LNCAP (cell line): ENCODE results near the gene FAM118A.

ENCODE experiments used
- TF ChIP-seq, protein P1 (sequence below): fragments of 450-650 bp; IDR thresholded peaks from 2 replicates; pipeline ENCODE4 v1.5.1; 2017; ENCODE audit warnings: mild to moderate bottlenecking

Gene FAM118A

DNA sequence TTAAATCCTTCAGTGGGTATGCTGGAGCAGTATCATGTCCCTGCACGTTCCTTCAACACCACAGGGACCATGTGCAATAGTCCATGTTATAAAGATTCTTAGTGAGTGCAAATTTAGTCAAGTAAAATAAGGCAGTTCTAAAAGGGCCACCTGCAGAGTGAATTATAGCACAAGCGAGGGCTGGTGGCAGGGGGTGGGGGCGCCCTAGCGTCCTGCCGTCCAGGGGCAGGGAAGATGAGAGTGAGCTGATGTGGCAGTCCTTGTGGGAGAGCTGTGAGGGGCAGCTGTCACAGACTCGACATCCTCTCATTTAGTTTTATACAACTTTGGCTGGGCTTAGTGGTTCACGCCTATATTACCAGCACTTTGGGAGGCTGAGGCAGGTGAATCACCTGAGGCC is 29.1 kb downstream of the FAM118A start:
- TF ChIP-seq, protein P1, sequence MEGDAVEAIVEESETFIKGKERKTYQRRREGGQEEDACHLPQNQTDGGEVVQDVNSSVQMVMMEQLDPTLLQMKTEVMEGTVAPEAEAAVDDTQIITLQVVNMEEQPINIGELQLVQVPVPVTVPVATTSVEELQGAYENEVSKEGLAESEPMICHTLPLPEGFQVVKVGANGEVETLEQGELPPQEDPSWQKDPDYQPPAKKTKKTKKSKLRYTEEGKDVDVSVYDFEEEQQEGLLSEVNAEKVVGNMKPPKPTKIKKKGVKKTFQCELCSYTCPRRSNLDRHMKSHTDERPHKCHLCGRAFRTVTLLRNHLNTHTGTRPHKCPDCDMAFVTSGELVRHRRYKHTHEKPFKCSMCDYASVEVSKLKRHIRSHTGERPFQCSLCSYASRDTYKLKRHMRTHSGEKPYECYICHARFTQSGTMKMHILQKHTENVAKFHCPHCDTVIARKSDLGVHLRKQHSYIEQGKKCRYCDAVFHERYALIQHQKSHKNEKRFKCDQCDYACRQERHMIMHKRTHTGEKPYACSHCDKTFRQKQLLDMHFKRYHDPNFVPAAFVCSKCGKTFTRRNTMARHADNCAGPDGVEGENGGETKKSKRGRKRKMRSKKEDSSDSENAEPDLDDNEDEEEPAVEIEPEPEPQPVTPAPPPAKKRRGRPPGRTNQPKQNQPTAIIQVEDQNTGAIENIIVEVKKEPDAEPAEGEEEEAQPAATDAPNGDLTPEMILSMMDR: no peak

DNA sequence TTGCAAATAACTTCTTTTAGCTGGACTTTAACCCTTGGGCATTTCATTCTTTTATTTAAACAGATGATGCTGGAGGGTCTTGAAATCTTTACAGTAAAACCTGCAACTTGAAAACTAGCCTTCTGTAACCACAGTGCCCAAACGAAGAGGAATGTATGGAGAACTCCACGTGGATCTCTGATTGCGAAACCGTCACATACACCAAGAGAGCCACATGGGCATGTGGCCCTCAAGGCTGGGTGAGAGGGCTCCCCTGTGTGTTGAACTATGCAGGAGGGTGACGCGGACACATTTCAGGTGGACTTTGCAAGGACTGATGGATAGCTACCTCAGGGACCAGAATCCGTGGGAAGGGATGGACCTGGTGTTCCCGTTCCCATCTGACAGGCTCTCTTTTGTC is 30.6 kb downstream of the FAM118A start:
- TF ChIP-seq, protein P1: no peak

DNA sequence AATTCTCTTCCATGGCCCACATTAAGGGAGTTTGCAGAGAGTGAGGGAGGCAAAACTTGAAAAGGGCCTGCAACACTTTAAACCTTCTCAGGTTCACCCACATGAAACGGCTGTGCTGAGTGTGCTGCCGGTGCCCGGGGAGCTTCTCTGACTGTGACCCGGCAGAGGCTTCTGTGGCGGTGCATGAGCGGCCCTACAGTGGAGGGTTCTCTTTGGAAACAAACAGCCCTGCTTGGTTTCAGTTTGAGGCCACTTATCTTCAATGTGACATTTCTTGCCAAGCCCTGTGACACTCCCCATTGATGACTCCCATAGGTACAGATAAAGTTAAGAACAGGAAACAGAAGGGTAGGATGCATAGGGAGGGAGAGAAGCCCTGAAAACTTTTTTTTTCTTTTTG is 31.8 kb downstream of the FAM118A start:
- TF ChIP-seq, protein P1: no peak

DNA sequence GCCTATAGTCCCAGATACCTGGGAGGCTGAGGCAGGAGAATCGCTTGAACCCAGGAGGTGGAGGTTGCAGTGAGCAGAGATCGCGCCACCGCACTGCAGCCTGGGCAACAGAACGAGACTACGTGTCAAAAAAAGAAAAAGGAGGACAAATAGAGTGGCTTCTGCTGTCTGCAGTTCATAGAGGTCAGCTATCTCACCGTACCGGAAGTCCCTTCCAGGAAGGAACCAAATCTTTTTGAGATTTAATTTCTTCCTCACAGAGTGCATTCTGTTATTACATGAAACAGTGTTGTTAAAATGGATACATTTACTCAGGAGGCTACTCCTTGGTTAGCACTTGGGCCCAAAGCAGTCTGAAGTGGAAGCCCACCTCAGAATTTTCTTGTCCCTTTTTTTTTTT is 33.4 kb downstream of the FAM118A start:
- TF ChIP-seq, protein P1: no peak

DNA sequence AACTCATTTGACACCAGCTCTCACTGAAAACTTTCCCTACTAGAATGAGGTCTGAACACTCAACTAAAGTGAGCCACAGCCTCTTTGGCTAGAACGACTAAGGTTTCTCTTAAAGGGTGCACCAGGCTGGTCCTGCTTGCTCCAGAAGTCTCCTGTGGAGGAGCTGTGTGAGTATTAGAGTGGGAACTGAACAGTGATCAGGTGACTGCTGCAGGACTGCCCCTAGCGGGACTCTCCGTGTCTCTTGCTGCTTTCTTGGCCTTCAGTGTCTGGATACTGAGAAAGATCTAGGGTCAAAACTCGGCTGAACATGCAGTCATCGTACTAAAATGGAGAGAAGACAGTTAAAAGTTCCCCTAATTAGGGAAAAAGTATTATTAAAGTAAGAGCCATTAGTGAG is 34.6 kb downstream of the FAM118A start:
- TF ChIP-seq, protein P1: no peak

DNA sequence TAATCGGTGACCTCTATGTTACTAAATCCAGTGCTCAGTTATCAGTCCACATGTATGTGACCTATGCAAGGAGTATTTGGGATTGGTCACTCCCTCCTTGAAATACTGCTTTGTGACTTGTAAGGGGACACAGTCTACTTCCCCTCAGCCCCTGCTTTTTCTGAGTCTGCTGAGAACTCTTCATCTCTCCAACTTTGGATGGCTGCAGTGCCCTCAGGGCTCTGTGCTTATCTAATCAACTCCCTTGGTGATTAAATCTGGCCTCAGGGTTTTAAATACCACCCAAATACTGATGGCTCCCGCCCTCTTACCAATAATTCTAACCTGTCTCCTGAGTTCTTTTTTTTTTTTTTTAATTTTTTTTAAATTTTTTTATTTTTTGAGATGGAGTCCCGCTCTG is 40.2 kb downstream of the FAM118A start:
- TF ChIP-seq, protein P1: no peak

DNA sequence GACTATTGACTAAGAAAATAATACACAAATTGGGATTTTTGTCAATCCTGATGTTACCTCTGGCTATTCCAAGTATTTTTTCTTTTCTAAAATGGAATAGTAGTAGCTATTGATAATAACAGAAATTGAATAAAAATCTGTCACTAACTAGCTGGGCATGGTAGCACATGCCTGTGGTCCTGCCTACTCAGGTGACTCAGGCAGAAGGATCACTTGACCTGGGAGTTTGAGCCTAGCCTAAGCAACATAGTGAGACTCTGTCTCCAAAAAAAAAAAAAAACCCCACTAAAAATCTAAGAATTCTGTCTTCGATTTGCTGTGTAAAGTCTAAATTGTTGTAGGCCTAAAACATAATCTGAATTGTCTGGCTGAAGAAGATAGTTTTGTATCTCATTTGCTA is 42.2 kb downstream of the FAM118A start:
- TF ChIP-seq, protein P1: no peak

DNA sequence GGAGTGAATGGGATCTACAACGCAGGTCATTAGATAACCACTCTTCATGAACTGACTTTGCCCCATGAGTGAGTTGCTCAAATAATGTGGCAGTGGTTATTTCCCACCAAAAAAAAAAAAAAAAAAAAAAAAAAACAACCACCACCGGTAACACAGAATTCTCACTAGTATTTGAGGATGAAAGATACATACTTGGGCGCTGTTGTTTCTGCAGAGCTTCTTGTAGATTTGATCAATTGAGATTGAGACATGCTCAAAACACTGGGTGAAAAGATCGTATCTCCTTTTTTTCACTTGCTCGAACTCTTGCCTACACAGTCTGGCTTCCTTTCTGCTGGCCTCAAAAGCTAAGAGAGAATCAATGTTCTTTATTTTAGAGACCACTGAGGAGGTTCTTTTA is 44.1 kb downstream of the FAM118A start:
- TF ChIP-seq, protein P1: no peak
